ENCODE measurements around the gene SRBD1. TPM values are rescaled to one million over a fixed set of nuclear protein-coding genes. Genes with fewer than 3 reads are reported as not detected.

The SRBD1 gene
- total and polyA plus RNA-seq, 10 donors = 4.6 to 57.8 (median 25.8) TPM

DNA sequence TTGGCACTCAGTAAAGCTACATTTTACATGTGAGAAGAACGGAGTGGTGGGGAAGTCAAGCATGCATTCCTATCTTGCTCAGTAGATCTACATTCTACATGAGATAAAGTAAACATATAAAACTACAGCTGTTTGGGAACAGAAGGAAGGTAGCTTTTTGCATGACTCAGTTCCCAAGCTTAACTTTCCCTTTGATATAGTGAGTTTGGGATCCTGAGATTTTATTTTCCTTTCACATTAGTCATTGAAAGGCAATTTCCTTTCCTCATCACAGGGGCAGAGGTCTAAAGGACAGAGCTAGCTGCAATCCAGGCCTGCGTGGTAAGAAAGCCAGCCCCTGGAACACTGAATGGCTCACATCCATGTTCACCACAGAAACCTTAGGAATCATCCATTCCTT lies 257.2 kb downstream of the SRBD1 start:
- no peak for TF ChIP-seq POLR2A (IDR thresholded peaks at IDR 0.05)
- intact Hi-C loops (cut with DNase I; ENCODE audit: low total_unique reads) = no loop called here
- H3K4me3 ChIP-seq = no peak overlapping the region

GRCh38 chr2:45352506-45352905 lies 258.6 kb downstream of the SRBD1 start:
- Histone ChIP-seq H3K9me3 (peaks cover 0 to 3% (median 0%) of the 10 kb centered on the region in 8 donors), H3K27me3 (replicated peaks in 1 of 7) (no peaks in the 10 kb centered on the region), H3K27ac (no peak overlapping the region), H3K4me1 (no peaks in the 10 kb centered on the region), H3K36me3 (no peaks in the 10 kb centered on the region), H3K4me3 (no peak overlapping the region)
- intact Hi-C loops (cut with DNase I; ENCODE audit: low total_unique reads) = no loop called here
- TF ChIP-seq POLR2AphosphoS5 (IDR thresholded peaks at IDR 0.05) (no peak), POLR2A (IDR thresholded peaks at IDR 0.05) (no peak)
- TF ChIP-seq, protein P1, sequence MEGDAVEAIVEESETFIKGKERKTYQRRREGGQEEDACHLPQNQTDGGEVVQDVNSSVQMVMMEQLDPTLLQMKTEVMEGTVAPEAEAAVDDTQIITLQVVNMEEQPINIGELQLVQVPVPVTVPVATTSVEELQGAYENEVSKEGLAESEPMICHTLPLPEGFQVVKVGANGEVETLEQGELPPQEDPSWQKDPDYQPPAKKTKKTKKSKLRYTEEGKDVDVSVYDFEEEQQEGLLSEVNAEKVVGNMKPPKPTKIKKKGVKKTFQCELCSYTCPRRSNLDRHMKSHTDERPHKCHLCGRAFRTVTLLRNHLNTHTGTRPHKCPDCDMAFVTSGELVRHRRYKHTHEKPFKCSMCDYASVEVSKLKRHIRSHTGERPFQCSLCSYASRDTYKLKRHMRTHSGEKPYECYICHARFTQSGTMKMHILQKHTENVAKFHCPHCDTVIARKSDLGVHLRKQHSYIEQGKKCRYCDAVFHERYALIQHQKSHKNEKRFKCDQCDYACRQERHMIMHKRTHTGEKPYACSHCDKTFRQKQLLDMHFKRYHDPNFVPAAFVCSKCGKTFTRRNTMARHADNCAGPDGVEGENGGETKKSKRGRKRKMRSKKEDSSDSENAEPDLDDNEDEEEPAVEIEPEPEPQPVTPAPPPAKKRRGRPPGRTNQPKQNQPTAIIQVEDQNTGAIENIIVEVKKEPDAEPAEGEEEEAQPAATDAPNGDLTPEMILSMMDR (IDR thresholded peaks at IDR 0.05 in 8 of 11, conservative IDR thresholded peaks at IDR 0.05 in 3 of 11) = no peak
- 70 to 90% (median 83%) methylated on average over 2 of the region's 2 CpGs for WGBS, 5 donors
- DNase-seq = no peak

More for the DNA sequence above, 257.2 kb downstream of the SRBD1 start:
- Histone ChIP-seq H3K27ac (peak overlapping the region in 3 of 8 donors; percentile 11 to 30 (median 18)), H3K4me1 (no peaks in the 10 kb centered on the region), H3K27me3 (replicated peaks in 1 of 7) (no peaks in the 10 kb centered on the region), H3K36me3 (no peaks in the 10 kb centered on the region), H3K9me3 (no peaks in the 10 kb centered on the region)
- 52 to 70% (median 66%) methylated on average over 2 of the region's 2 CpGs for WGBS, 5 donors
- DNase-seq = no peak

GRCh38 chr2:45345331-45346234 lies 265.5 kb downstream of the SRBD1 start:
- no peak for DNase-seq
- Histone ChIP-seq H3K4me1 (no peaks in the 10 kb centered on the region), H3K27me3 (replicated peaks in 1 of 7) (peaks cover 0 to 5% (median 0%) of the 10 kb centered on the region in 7 donors), H3K27ac (no peak overlapping the region), H3K9me3 (peaks cover 0 to 12% (median 0%) of the 10 kb centered on the region in 8 donors), H3K4me3 (no peak overlapping the region), H3K36me3 (no peaks in the 10 kb centered on the region)
- 54 to 77% (median 68%) methylated on average over 8 of the region's 8 CpGs for WGBS, 5 donors
- intact Hi-C loops (cut with DNase I; ENCODE audit: low total_unique reads) = no loop called here
- TF ChIP-seq POLR2A (IDR thresholded peaks at IDR 0.05) (no peak), POLR2AphosphoS5 (IDR thresholded peaks at IDR 0.05) (no peak)
- TF ChIP-seq, protein P1 (IDR thresholded peaks at IDR 0.05 in 8 of 11, conservative IDR thresholded peaks at IDR 0.05 in 3 of 11) = no peak

DNA sequence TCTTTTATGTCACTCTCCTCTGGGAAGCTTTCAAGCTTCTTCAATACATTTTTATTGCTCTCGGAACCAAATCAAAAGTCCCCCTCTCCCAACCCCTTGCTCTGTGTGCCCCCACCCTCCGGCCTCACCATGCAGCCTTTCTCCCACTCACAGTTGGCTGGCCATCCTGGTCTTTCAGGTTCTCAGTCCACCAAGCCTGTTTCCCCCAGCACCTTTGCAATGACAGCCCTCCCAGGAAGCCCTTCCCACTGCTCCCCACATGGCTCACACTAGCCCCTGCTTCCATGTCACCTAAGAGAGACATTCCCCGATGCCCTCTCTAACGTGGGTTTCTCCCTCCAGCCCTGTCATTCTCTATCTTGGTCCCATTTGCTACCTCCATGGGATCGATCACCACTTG lies 266.6 kb downstream of the SRBD1 start:
- no peaks in the 10 kb centered on the region for H3K4me1 ChIP-seq
- WGBS, 5 donors = 81 to 88% (median 87%) methylated on average over 5 of the region's 5 CpGs
- TF ChIP-seq, protein P1 (IDR thresholded peaks at IDR 0.05 in 8 of 11, conservative IDR thresholded peaks at IDR 0.05 in 3 of 11) = no peak
- TF ChIP-seq POLR2AphosphoS5 (IDR thresholded peaks at IDR 0.05) (no peak), POLR2A (IDR thresholded peaks at IDR 0.05) (no peak)
- H3K9me3 ChIP-seq = peaks cover 0 to 12% (median 0%) of the 10 kb centered on the region in 8 donors
- no peak overlapping the region for H3K4me3 ChIP-seq
- no peaks in the 10 kb centered on the region for H3K36me3 ChIP-seq
- H3K27me3 ChIP-seq (replicated peaks in 1 of 7) = peaks cover 0 to 5% (median 0%) of the 10 kb centered on the region in 7 donors
- no peak for DNase-seq
- H3K27ac ChIP-seq = no peak overlapping the region
- intact Hi-C loops (cut with DNase I; ENCODE audit: low total_unique reads) = no loop called here

Data from spleen (tissue), 11 donors.